Stimulated activated naive CD8-positive, alpha-beta T cell treated with anti-CD3 and anti-CD28 coated beads, Interleukin-15, Interleukin-2, amounts not matched to agents 100 U/mL and 50 U/mL, for 24 hours (primary cell): ENCODE measurements around the gene NCBP1.
"Not testable (repeated sequence)": the region's sequence is repeated elsewhere in the genome, so short reads cannot be mapped to it uniquely, and the experiment has no call there.

Experiments
- ATAC-seq: fragments of 150-1000 bp; cut with Tn5 transposase; one replicate; pipeline ENCODE4 v1.10.0; 2021
- DNase-seq: peaks from one replicate; pipeline ENCODE4 v3.0.0; 2021

The NCBP1 gene

DNA sequence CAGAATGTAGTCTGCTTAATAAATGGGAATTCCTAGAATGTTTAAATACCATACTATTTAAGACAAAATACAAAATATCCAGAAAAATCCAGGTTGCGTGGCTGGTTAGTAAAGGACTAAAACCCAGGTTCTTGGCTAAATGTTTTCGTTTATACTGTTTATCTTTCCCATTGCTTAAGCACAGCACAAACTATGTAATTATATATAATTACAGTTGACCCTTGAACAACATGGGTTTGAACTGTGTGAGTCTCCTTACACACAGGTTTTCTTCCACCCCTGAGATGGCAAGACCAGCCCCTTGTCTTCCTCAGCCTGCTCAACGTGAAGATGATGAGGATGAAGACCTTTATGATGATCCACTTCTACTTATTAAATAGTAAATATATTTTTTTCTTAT is 38.8 kb downstream of the NCBP1 start:
- no peak for ATAC-seq
- DNase-seq, result no peak

DNA sequence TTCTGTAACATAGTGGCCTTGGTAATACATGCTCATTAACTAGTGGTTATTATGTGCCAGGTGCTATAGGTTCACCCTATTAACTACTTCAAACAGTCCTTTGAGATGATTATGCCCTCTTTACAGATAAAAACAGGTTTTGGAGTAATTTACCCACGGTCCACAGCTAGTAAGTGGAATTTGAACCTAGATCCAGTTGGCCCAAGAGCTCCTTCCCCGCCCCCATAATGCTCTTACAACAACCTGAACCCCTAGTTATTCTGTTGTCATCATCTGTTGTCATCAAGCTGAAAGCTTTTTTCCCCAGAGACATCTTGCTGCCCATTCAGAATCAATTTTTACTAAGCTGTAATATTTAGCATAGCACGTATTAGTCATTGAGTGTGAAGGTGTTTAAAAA is 40.3 kb downstream of the NCBP1 start:
- no peak for ATAC-seq

DNA sequence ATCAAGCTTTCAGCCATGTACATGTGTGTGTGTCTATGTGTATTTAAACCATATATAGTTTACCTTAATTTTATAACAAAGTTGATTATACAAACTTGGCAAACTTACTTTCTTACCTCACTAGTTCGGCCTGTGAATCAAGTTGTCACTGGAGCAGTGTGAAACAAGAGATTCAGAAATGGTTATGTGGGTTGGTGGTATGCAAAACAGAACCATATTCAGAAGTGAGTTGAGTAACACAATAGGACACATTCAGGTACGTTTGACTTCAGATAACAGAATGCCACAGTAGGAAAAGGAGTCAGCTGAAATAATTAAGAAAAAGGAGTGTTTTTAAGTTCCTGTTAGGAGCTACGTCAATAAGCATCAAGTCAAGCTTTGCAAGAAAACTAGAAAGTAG is 42.0 kb downstream of the NCBP1 start:
- DNase-seq (no peak), ATAC-seq (peak; percentile 40)

More for the DNA sequence above, 40.3 kb downstream of the NCBP1 start:
- no peak for DNase-seq

DNA sequence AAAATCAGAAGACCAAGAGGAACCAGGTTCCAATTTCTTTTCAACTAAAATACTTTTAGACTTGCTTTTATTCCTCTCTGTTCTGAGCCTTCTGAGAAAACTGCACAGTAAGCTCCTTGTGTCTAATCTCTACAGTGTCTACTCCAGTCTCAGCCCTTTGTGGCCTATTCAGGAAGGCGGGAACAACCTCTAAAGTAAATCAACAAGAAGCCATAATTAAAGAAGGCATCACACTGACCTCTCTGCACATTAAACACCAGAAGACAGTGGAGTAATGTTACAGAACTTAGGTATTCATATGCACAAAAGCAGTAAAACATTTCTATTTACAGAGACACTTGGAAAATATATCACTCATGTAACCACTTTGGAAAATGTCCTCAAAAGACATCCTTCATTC is 48.6 kb downstream of the NCBP1 start:
- no peak for DNase-seq

DNA sequence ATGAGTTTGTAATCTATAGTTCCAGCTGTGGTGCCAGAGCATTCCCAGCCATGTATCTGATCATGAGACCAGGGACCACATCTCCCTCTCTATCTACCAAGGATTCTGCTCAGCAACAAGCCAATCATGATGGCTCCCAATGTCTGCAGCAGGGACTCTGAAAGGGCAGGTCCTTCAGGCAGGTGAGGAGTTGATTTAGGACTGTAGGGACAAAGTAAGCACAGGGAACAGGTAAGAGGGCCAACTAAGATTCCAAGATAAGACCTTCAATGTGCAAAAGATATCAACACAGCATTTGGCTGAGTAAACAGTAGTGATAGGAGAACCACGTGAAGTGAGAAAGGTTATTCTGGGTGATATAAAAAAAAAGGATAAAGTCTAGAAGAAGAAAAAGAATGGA is 55.0 kb downstream of the NCBP1 start:
- DNase-seq, result no peak
- no peak for ATAC-seq

More for the DNA sequence above, 48.6 kb downstream of the NCBP1 start:
- ATAC-seq, result no peak

DNA sequence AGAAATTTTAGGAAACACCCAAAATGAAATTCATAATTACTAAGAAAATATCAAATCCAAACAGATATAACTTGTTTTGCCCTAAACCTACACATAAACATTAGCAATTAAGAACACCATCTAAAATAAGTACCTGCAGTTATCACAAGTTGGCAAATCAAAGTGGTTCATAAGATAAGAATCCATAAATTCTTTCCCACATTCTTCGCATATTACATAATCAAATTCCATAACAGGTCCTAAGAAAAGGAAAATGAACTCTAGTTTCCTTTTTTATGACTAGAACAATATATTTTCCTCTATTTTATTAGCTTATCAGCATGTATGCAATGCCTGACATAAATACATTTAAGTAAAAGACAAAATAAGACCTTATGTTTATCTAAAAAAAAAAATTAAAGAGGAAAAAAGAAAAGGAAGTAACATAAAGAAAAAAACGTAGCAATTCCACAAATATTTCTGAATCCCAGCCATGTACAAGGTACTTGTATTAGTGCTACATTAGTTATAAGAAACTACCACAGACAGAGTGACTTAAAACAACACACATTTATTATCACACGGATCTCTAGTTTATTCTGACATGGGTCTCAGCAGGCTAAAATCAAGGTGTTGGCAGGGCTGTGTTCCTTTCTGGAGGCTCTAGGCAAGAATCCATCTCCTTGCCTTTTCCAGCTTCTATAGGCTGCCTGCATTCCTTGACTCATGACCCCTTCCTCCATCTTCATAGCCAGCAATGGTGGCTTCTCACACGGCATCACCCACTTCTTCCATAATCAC is 56.0 kb downstream of the NCBP1 start:
- DNase-seq, result no peak
- no peak for ATAC-seq

DNA sequence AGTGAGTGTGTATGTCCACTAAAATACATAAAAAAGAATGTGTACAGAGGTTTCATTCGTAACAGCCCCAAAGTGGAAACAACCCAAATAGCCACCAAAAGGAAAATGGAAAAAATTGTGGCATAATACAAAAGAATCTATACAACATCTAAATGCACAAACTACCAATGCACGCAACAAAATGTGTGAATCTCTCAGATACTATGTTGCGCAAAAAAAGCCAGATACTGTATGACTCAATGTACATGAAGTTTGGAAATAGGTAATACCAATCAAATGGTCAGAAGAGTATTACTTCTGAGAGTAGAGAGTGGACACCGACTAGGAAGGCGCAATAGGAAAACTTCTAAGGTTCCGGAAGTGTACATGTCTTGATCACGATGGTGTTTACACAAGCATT is 61.1 kb downstream of the NCBP1 start:
- ATAC-seq (no peak), DNase-seq (no peak)

DNA sequence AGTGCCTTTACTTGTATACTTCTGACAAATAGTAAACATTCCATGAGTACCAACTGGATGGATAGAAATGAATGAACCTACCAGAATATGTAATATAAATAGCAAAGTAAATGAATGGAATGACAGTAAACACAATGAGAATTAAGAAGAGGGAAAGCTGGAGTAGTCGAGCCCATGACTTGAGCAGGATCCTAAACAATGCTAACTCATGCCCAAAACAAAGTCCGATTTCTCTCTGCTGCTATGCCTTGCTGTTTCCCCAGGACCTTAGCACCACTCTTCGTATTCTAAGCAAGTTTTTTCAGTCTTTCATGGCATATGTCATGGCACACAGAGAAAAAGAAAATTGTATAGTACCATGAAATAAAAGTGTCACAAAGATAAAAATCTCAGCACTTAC is 61.8 kb downstream of the NCBP1 start:
- ATAC-seq (no peak), DNase-seq (no peak)

DNA sequence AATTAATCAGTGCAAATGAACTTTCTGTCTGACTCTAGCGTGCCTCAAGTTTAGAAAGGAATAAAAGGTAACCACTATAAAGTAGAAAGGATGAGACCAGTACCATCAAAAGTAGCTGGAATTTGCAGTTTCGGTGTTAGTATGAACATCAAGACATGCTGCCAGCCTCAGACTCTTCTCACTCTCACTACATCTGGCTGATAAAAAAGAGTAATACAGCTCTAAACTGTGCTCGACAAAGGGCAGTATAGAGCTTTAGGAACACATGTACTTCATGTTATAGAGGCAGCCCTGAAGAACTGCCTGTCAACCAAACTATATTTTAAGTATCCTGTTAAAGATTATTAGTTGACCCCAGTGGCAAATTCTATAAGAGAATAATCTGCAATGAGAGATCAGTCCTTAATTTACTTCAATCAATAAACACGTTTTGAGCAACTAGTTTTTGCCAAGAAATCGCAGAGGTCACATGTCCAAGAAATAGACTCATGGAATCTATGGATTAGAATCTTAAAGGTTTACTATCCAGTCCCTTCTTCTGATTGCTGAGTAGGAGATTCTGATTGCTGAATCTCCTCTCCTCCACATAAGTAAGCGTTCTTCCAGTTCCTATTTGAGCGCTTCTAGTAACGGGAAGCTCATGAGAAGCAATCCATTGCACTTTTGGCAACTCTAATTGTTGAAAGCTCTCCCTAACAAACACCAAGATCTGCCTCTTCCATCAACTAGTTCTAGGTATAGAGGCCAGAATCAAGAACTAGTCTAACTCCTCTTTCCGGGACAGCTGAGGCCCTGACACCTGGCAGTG is 62.6 kb downstream of the NCBP1 start:
- DNase-seq, result no peak
- peak; percentile 21 for ATAC-seq

DNA sequence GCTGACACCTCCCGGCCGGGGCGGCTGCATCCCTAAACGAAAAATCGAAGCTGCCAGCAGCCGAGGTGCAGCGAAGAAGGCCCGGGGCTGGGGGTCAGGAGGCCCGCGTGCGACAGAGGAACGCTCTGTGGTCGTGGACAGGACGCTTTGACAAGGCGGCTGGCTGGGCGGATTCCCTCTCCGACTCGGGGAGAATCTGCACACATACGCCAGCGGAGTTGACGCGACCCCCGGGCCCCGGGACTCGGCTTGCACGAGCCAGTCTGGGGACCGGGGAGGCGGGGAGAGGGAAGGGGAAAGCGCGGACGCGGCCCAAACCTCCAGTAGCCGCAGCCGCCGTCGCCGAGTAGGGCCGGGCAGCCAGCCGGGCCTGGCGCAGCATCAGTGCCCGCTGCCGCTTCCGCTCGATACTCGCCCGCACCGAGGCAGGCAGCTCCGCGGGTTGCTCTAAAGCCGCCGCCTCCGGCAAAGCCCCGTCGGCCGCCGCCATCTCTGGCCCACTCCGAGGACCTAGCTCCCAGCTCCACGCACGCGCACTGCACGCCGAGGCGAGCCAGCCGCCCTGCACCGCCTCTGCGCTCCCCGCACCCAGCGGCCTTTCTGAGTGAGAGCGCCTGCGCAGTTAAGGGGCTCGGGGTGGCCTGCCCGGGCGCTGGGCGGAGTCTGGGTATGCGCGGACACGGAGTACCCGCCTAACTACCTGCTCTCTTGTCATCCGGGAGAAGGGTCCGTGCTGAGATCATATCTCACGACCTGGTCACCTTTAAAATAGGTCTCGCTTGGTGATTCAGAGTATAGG is 63.4 kb downstream of the NCBP1 start, which contains the start of gene XPA:
XPA (minus strand) TSS at position 538 of the 799 bp plus-strand sequence; CDS start at position 490, 48 bp downstream.
- peak; percentile 98 for DNase-seq
- peak; percentile 94 for ATAC-seq

DNA sequence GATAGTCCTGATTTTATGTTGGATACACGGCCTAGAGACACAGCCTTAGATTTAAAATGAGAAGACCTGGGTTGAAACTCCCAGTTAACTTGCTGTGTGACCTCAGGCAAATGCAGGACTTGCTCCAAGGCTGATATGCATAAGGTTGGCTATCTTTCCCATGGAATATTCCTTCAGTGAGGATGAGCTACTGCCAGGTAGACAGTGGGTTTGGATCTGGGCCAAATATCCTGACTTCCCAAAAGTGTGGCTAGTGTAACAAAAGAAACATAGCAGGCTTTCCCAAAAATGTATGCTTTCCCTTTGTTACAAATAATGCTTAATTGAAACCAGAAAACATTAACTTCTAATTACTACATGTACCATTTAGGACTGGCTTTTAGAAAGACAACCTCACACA is 64.2 kb downstream of the NCBP1 start:
- DNase-seq, result no peak
- no peak for ATAC-seq

DNA sequence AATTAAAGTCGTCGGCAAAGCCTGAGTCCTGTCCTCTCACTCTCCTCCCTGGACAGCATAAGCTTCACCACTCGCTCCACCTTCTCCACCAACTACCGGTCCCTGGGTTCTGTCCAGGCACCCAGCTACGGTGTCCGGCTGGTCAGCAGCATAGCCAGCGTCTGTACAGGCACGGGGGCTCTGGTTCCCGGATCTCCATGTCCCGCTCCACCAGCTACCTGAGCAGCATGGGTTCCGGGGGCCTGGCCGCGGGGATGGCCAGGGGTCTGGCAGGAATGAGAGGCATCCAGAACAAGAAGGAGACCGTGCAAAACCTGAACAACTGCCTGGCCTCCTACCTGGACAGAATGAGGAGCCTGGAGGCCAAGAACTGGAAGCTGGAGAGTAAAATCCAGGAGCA is 65.2 kb downstream of the NCBP1 start:
- DNase-seq, result no peak
- no peak for ATAC-seq

DNA sequence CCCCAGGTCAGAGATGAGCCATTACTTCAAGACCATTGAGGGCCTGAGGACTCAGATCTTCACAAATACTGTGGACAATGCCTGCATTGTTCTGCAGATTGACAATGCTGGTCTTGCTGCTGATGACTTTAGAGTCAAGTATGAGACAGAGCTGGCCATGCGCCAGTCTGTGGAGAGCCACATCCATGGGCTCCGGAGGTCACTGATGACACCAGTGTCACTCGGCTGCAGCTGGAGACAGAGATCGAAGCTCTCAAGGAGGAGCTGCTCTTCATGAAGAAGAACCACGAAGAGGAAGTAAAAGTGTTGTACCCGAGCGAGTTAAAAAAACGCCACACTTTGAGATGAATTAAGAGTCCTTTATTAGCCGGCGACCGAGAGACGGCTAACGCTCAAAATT is 65.7 kb downstream of the NCBP1 start:
- DNase-seq, ATAC-seq: not testable (repeated sequence)

DNA sequence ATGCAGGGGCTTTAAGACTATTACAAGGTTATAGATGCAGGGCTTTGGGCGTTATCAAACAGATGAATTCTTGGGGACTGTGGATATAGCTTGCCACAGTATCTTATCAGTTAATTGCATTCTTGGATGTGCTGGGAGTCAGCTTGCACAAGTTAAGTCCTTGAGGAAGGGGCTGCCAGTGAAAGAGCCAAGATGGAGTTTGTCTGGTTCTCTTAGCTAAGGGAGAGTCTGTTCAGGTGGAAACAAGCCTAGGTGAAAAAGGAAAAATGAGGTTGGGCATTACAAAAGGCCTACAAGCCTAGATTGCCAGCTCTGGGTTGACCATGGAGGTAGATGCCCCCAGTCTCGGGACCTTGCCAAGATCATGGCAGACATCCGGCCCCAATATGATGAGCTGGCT is 66.2 kb downstream of the NCBP1 start:
- not testable (repeated sequence) for DNase-seq, ATAC-seq

DNA sequence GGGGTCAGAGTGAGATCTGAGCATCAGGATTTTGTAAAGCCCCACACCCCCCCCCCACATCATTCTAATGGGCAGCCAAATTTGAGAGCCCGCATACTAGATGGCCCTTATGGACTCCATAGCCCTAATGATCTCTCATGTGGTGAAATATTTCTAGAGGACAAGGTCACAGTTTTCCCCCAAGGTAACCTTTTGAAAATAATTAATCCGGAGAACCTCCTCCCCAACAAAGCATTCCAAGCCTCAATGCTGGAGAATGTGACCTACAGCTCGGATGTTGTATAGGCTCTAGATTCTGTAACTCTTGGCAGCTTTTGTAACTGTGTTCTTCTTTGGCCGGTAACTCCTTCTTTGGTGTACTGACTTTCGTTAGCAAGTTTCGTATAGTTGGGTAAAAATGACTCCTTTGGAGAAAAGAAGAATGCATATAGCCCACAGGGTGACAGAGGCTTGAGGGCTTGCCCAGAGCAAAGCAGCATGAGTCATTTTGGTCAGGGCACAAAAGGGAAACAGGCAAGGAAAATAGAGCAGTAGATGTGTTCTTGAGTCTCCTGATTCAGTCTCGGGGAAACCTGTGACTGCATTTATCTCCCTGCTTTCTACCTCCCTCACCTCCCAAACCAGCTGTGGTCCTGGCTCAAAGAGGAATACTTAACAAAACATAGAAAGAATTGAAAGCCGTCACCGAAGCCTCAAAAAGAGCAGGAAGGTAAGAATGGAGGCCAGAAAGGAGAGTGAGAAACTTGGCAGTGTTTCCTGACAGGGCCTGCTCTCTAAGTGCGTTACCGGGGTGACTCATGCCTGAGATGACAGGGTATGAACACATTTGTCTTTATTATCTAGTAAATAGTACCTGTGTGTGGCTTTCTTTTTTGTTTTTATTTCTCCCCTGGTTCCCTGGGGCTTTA is 70.1 kb downstream of the NCBP1 start:
- ATAC-seq (peak; percentile 80), DNase-seq (peak; percentile 29)

DNA sequence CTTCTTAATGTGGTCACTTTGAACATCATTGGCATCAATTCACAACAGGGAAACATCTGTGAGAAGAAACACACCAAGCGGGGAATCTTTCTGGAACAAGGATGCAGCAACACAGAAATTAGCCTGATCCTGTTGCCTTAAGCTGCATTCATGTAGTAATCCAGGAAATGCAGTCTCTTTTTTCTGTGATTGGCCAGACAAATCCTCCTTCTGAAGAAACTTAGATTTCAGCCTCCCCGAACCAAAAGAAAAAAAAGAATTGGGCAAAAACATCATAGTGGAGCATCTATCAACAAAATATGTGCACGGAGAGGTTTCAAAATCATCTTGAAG is 70.7 kb downstream of the NCBP1 start:
- no peak for DNase-seq
- no peak for ATAC-seq

DNA sequence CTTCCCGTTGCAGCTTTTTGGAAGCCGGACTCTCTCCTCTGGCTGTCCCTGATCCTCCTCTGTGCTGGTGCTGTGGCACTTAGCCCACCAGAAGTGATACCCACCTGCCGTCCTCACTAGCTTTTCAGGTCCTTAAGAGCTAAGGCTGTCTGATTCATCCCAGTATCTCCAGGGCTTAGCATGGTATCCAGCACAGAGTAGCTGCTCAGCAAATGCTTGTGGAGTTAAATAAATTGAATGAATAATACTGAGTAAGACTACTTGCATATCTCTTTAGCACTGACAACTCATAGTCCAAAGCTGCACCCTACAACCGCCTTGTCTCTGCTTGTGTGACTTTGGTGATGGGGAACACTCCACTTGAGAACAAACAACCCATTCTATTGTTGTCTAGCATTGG is 71.2 kb downstream of the NCBP1 start:
- DNase-seq (no peak), ATAC-seq (no peak)

DNA sequence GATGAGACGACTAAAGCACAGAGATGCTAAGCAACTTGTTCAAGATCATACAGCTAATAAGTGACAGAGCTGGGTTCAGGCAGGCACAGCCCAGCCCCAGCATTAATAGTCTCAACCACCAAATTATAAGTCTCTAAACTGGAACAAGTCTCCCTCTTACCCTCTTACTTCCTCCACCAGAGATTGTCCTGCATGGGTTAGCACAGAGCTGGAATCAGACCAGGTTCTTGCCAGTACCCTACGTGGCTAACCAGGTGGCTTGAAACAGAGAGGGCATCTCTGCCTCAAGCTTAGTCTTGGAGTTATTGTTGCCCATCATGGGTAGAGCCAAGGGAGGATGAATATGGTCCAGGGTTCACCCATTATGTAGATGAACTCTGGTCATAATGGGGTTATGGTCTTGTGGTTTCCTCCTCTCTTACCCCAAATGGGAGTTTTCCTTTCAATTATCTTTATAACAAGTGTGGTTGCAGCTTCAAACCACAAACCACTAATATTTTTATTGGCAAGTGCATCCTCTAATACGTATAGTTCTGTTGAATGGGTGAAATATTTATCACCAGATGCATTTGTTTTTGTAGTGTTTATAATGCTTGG is 71.8 kb downstream of the NCBP1 start:
- DNase-seq (no peak), ATAC-seq (no peak)

DNA sequence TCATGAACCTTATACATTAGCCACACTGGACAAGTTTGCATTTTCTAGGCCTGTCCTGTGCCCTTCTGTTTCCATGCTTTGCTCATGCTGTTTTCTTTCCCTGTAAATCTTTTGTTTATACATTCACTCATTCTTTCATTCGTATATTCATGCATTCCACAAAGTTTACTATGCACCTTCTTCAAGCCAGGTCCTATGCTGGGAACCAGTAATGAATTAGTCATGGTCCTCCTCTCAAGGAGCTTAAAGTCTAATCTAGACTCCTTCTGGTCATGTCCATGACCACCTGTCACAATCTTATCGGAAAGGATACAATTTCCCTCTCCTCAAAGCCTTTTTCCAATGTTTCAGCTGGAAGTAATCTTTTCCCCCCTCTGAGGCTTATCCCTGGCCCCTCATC is 72.6 kb downstream of the NCBP1 start:
- ATAC-seq (no peak), DNase-seq (no peak)

DNA sequence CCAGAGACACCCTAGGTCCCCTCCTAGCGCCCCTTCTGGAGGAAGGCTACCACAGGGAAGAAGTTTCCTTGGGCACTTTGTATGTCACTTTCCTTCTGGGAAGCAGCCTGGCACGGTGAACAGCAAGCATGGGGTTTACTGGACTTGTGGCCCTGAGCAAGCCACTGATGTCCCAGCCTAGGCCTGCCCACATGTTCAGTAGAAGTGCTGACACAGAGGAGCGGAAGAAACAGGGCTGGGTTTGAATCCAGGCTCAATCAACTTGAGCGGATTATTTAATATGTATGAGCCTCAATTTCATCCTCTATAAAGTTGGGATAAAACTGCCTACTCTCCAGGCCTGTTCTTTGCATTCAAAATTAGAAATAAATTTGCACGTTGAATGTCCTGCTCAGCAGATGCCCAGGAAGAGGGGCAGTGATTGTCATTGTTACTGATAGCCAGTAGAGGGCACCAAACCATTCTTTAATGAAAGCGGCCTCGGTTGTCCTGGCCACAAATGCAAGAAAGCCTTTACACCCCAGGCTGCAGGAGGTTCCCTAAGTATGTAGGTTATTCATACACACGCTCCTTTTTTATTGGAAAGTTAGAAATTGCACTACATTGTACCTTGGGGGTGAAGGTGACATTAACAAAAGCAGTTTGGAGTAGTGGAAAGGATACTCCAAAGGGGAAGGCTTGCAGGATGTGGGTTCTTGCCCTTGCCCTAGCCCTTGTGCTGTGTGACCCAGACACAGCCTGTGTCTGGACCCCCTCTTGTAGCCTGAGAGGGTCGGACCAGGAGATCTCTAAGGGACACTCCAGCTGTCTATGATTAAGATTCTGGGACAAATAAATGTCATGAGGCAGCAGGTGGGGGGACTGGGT is 77.0 kb downstream of the NCBP1 start:
- DNase-seq, result peak; percentile 33
- ATAC-seq, result peak; percentile 76
